NCI-H128 (cell line): ENCODE results near the gene MIA2.
"Not testable (repeated sequence)": the region's sequence is repeated elsewhere in the genome, so short reads cannot be mapped to it uniquely, and the experiment has no call there.

ENCODE experiments used
- DNase-seq: peaks from one replicate; lab custom pipeline; 2025; ENCODE audit not compliant: unreplicated experiment; lab: John Stamatoyannopoulos, UW

The MIA2 gene, protein sequence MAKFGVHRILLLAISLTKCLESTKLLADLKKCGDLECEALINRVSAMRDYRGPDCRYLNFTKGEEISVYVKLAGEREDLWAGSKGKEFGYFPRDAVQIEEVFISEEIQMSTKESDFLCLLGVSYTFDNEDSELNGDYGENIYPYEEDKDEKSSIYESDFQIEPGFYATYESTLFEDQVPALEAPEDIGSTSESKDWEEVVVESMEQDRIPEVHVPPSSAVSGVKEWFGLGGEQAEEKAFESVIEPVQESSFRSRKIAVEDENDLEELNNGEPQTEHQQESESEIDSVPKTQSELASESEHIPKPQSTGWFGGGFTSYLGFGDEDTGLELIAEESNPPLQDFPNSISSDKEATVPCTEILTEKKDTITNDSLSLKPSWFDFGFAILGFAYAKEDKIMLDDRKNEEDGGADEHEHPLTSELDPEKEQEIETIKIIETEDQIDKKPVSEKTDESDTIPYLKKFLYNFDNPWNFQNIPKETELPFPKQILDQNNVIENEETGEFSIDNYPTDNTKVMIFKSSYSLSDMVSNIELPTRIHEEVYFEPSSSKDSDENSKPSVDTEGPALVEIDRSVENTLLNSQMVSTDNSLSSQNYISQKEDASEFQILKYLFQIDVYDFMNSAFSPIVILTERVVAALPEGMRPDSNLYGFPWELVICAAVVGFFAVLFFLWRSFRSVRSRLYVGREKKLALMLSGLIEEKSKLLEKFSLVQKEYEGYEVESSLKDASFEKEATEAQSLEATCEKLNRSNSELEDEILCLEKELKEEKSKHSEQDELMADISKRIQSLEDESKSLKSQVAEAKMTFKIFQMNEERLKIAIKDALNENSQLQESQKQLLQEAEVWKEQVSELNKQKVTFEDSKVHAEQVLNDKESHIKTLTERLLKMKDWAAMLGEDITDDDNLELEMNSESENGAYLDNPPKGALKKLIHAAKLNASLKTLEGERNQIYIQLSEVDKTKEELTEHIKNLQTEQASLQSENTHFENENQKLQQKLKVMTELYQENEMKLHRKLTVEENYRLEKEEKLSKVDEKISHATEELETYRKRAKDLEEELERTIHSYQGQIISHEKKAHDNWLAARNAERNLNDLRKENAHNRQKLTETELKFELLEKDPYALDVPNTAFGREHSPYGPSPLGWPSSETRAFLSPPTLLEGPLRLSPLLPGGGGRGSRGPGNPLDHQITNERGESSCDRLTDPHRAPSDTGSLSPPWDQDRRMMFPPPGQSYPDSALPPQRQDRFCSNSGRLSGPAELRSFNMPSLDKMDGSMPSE (N-terminal part only)

DNA sequence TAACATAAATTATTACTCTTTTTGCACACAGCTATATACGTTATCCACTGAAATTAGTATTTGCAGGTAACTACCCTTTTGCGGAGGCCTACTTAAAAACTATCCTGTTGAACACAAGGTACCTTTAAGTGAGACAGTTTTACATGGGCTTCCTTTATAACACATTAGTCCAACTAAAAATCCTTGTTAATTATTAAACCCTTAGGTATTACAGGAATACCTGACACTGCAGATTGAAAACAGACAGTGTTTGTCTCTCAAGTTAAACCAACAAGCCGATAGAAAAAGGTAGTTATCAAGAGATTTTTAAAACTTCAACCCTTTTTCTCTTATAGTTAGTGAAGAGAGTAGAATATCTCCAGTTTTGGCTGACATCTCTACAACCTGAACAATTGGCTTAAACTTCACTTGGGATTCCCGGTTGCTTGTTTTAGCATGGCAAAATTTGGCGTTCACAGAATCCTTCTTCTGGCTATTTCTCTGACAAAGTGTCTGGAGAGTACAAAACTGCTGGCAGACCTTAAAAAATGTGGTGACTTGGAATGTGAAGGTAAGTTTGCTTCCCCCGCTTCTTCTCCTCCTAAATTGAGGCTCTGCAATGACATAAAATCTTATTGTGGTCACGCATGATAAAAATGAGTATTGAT lies at the start of gene MIA2:
Gene MIA2, plus strand, starts transcription at position 236 of the 647 bp plus-strand sequence. Its CDS starts 200 bp downstream, at position 436.
- DNase-seq: no peak

DNA sequence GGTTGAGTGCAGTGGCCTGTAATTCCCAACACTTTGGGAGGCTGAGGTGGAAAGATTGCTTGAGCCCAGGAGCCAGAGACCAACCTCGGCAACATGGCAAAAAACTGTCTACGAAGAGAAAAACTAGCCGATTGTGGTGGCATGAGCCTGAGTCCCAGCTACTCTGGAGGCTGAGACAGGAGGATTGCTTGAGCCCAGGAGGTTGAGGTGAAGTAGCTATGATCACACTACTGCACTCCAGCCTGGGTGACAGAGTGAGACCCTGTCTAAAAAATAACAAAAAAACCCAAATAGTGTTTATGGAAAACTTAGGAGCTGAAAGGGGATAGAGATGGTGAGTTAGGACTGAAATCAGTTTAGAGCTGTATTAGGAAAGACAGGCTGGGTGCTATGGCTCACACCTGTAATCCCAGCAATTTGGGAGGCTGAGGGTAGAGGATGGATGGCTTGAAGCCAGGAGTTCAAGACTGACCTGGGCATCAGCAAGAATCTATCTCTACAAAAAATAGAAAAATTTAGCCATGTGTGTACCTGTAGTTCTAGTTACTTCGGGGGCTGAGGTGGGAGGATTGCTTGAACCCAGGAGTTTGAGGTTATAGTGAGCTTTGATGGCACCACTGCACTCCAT lies 49.0 kb upstream of the MIA2 start:
- DNase-seq: no peak

DNA sequence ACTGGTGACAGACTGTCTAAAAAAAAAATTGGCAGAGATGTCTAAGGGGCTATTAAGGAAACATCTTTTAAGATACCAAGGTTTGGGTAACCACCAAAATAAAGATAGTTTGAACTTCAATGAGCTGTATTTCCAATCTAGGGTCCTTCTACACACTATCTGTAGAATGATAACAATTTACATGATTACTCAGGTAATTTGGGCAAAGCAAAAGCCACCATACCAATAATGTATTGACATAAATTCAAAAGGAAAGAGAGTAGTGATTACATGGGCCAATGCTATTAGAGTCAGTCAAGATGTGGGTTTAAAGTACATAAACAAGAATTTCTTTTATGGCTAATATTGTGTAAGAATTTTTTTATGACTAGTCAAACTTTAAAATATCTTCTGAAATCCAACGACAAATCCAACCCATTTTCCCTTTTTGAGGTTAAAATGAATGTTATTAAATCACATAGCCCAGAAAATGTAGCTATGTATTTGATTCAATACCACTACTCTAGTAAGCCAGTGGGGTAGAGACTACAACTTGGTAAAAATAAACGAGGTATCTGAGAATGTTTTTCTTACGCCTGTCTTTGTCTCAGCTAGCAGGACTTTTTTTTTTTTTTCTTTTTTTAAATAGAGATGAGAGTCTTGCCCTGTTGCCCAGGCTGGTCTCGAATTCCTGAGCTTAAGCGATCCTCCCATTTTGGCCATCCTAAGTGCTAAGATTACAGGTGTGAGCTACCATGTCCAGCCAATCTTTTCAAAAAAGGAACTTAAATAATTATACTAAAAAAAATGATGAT lies 48.3 kb upstream of the MIA2 start:
- no peak for DNase-seq

DNA sequence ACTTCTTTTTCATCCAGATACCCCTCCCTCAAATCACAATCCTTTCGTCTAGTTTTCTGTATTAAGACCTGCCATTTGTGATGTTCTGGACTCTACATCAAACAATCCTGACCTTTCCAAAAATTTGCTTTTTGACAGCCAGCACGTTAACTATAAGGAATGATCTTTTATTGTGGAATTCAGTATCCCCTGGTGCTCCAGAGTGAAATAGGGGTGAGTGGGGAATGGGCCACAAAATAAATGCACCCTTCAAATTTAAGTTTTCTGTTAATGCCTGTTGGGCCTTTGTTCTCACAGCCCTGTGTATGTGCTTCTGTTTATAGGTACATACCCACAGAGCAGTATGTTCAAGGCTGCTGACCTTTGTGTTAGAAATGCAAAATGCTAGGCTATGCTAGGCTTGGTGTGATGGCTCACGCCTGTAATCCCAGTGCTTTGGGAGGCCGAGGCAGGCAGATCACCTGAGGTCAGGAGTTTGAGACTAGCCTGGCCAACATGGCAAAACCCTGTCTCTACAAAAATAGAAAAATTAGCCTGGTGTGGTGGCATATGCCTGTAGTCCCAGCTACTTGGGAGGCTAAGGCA lies 46.7 kb upstream of the MIA2 start:
- DNase-seq: no peak

DNA sequence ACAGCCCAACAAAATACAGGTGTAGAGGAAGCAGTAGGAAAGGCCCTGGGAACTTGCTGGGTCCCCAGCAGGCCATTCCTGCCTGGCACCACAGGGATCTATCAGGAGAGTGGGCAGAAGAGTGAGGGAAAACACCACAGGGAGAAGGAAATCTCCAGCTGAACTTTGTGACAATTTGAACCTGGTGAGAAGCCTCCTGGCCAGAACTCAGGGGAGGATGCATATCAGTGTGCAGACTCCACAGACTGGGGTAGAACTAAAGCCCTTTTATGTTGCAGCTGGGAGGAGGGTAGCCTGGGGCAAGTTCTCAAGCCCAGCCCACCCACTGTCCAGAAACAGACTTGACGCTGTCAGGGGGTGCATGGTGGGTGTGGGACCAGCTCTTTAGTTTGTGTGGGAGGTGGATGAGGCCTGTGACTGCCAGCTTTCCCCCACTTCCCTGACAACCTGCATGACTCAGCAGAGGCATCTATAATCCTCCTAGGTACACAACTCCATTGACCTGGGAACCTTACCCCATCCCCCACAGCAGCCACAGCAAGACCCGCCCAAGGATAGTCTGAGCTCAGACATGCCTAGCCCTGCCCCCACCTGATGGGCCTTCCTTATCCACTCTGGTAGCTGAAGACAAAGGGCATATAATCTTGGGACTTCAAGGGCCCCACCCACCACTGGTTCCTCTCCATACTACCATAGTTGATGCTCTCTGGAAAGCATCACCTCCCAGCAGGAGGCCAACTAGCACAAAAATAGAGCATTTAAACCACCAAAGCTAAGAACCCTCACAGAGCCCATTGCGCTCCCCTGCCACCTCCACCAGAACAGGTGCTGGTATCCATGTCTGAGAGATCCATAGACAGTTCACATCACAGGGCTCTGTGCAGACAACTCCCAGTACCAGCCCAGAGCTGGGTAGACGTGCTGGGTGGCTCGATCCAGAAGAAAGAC lies 29.8 kb upstream of the MIA2 start:
- DNase-seq: no peak

DNA sequence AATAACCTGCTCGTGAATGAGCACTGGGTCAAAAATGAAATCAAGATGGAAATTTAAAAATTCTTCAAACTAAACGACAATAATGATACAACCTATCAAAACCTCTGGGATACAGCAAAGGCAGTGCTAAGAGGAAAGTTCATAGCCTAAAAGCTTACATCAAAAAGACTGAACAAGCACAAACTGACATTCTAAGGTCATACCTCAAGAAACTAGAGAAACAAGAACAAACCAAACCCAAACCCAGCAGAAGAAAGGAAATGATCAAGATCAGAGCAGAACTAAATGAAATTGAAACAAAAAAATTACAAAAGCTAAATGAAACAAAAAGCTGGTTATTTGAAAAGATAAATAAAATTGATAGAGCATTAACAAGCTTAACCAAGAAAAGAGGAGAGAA lies 26.3 kb upstream of the MIA2 start:
- not testable (repeated sequence) for DNase-seq

DNA sequence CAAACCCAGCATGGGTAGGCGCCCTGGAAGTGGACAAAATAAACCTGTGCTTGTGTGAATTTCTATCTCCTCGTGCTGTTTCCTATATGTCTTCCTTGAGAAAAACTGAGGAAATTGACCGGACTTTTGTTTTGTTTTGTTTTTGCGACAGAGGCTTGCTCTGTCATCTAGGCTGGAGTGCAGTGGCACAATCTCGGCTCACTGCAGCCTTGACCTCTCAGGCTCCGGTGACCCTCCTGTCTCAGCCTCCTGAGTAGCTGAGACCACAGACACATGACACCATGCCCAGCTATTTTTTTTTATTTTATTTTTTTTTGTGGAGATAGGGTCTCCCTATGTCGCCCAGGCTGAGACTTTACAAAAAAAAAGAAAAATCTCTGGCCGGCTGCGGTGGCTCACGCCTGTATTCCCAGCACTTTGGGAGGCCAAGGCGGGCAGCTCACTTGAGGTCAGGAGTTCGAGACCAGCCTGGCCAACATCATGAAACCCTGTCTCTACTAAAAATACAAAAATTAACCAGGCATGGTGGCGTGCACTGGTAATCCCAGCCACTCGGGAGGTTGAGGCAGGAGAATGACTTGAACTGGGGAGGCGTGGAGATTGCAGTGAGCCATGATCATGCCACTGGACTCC lies 22.5 kb upstream of the MIA2 start:
- DNase-seq: no peak

DNA sequence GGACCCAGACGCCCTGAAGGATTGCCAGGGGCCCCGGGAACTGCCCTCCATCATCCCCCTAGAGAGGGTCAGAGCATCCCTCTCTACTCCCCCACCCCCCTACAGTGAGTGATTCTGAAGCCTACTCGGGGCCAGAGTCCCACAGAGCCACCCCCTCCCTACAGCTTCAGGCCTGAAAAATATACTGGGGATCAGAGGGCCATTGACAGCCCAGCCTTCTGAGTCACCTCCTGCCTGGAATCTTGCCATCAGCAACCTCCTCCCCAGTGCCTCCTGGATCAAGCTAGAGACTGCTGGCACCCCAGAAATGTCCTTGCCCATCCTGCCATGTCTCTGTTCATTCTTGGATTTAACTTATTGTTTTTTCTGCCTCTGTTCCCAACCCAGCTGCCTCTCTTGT lies 21.7 kb upstream of the MIA2 start:
- no peak for DNase-seq

DNA sequence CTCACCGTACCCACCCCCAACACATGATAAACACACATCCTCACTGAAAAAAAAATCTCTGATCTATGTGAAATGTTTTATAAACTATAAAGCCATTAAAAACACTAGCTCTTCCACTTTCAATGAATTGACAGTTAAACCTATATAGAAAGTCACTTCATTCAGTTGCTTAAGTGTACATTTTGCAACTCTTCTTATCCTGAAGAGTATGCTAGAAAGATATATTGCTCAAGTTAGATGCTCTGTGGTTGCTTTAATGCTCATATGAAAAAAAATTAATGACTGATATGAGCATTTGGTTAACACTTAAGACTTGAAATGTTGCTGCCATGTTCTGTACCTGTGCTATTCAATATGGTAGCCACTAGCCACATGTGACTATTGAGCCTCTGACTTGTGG lies 21.0 kb upstream of the MIA2 start:
- DNase-seq: no peak

DNA sequence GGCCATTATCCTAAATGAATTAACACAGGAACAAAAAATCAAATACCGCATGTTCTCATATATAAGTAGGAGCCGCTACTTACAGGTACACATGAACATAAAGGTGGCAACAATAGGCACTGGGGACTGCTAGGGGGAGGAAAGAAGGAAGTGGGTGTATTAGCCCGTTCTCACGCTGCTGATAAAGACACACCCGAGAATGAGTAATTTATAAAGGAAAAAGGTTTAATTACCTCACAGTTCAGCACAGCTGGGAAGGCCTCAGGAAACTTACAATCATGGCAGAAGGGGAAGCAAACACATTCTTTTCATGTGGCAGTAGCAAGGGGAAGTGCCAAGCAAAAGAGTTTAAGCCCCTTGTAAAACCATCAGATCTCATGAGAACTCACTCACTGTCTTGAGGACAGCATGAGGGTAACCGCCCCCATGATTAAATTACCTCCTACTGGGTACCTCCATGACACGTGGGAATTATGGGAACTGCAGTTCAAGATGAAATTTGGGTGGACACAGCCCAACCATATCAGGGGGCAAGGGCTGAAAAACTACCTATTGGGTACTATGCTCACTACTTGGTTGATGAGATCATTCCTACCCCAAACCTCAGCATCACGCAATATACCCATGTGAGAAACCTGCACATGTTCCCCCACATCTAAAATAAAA lies 16.4 kb upstream of the MIA2 start:
- DNase-seq: no peak

DNA sequence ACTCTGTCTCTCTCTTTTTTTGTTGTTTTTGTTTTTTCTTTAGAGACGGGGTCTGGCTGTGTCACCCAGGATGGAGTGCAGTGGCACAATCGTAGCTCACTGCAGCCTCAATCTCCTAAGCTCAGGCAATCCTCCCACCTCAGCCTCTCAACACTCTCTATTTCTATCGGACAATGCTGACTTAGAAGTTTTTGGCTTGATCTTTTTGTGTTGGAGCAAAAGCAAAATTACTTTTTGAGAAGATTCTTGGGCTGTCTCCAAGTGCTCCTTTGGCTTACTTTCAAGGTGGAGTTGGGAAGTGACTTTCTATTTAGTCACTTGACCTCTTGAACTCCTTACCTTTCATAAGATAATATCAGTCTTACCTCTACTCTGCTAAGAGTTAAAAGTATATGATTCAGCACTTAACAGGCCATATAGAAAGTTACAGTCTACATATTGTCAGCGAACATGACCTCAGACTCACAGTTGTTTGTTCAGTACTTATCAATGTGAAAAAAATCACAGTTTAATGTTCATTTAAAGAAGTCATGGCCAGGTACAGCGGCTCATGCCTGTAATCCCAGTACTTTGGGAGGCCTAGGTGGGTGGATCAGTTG lies 15.4 kb upstream of the MIA2 start:
- no peak for DNase-seq

DNA sequence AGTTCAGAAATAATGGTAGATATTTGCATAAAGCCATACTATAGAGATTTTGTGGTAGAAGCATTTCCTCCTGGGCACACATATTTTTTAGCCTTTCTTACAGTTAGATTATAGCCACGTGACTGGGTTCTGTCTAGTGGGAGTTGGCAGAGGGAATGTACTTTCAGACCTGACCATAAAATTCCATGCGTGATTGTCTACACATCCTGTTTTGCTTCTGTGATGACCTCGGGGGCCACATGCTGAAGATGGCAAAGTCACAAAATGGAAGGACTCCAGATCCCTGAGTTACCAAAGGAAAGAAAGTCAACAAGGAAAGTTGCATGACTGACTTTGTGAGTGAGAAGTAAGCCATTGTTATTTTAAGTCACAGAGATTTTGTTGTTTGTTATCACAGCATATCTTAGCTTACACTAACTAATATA lies 14.6 kb upstream of the MIA2 start:
- no peak for DNase-seq

DNA sequence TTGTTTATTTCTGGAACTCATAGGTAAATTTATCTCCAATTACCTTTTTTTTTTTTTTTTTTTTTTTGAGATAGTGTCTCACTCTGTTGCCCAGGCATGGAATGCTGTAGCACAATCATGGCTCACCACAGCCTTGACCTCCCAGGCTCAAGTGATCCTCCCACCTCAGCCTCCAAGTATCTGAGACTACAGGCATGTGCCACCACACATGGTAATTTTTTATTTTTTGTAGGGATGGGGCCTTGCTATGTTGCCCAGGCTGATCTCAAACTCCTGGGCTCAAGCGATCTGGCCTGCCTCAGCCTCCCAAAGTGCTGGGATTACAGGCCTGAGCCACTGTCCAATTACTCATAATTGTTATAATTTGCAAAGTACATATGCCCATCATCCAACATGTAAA lies 13.2 kb upstream of the MIA2 start:
- DNase-seq: not testable (repeated sequence)

DNA sequence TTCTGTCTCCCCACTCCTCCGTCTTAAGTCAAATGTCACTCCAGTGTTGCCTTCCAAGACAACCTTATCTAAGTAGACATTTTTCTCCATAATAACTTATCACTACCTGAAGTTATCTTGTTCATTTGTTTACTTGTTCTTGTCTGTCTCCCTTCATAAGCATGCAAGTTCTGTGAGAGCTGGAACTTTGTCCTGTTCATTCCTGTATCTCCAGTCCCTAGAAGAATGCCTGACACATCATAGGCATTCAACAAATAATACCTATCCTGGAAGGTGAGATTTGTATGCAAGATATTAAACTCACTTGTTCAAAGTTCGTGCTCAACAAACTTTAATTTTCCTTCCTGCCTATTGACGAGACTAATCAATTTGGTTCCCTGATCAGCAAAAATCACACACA lies 5.7 kb upstream of the MIA2 start:
- no peak for DNase-seq

DNA sequence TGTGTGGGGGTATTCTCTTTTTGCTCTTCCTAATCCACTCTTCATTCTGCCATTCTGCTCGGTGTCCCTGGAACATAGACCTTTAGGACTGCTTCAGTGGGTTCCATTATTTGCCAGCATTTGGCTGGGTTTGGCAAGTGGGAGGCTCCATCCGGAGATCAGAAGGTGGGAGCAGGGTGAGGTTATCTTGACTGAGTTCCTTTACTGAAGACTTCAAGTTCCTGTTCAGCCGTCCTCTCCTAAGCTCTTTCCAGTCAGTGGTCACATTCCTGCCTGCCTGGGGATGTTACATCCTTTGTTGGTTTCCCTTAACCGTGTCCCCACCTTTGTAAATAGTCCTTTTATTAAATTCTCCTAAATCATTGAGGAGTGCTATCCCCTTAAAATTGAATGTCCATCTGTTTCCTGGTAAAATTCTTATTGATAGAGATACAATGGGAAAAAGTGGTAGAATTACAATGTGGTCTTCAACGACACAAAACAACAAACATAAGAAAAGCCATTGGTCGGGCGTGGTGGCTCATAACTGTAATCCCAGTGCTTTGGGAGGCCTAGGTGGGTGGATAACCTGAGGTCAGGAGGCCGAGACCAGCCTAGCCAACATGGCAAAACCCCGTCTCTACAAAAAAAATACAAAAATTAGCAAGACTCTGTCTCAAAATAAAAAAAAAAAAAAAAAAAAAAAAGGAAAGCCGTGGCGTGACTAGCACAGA lies 5.0 kb upstream of the MIA2 start:
- no peak for DNase-seq

DNA sequence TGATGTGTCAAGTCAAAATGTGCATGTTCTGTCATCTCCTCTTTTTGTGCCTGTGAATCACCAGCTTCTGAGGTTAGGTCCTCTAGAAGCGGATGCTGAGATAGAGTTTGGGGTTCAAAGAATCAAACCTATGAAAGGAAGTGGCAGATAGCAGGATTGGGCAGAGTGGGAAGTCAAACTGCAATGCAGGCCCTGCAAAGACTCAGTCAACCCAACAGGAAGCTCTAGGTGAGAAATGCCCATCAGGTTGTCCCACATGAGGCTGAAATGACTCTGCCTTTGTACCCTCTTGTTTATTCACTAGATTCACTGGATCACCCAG lies 4.5 kb upstream of the MIA2 start:
- DNase-seq: no peak
